Neuronal stem cell (in vitro differentiated cells): ENCODE data around the gene CYP19A1.

ENCODE experiments used
- DNase-seq: peaks from one replicate; pipeline ENCODE4 v3.0.0-alpha.2; 2013; ENCODE audit warnings: low spot score
- H2AFZ ChIP-seq: one replicate; pipeline ENCODE4 v1.6.1; 2013; ENCODE audit warnings: mild to moderate bottlenecking, low read length, inconsistent platforms
- H2AK5ac ChIP-seq: 2 replicates; pipeline ENCODE4 v1.6.1; 2013; ENCODE audit warnings: low read depth, mild to moderate bottlenecking, inconsistent platforms, low read length, moderate library complexity, mixed read lengths
- H2BK120ac ChIP-seq: 2 replicates; pipeline ENCODE4 v1.6.1; 2013; ENCODE audit warnings: low read depth, mild to moderate bottlenecking, inconsistent platforms, low read length, moderate library complexity, mixed read lengths
- H2BK12ac ChIP-seq: one replicate; pipeline ENCODE4 v1.6.1; 2013; ENCODE audit warnings: low read length, inconsistent platforms
- H2BK15ac ChIP-seq: 2 replicates; pipeline ENCODE4 v1.6.1; 2013; ENCODE audit warnings: mild to moderate bottlenecking, low read length, inconsistent platforms, mixed read lengths
- H2BK5ac ChIP-seq: one replicate; pipeline ENCODE4 v1.6.1; 2013; ENCODE audit warnings: inconsistent platforms, mild to moderate bottlenecking, low read length, moderate library complexity
- H3K14ac ChIP-seq: one replicate; pipeline ENCODE4 v1.6.1; 2013; ENCODE audit warnings: low read length, inconsistent platforms
- H3K18ac ChIP-seq: 2 replicates; pipeline ENCODE4 v1.6.1; 2013; ENCODE audit warnings: low read length, inconsistent platforms
- H3K23ac ChIP-seq: 2 replicates; pipeline ENCODE4 v1.6.1; 2013; ENCODE audit warnings: low read depth, mild to moderate bottlenecking, mixed read lengths, low read length, inconsistent platforms; ENCODE audit not compliant: poor library complexity
- H3K27ac ChIP-seq: replicated peaks from 3 replicates; pipeline ENCODE4 v1.5.1; 2013; ENCODE audit warnings: low read length, inconsistent platforms
- H3K27me3 ChIP-seq, 3 experiments: 2 replicates each; pipeline ENCODE4 v1.6.1; 2013; ENCODE audit warnings: low read length in 3 of 3, mild to moderate bottlenecking in 2 of 3, inconsistent platforms in 1 of 3, low read depth in 1 of 3, mixed read lengths in 1 of 3, moderate library complexity in 1 of 3; ENCODE audit not compliant: control insufficient read depth in 3 of 3, insufficient read depth in 3 of 3
- H3K36me3 ChIP-seq, 2 donors: replicated peaks in 1 of 2; 2 replicates each; pipeline ENCODE4 v1.6.1; 2013; ENCODE audit warnings: low read length in 2 of 2; ENCODE audit not compliant: control insufficient read depth in 2 of 2, insufficient read depth in 2 of 2
- H3K4ac ChIP-seq: 2 replicates; pipeline ENCODE4 v1.6.1; 2013; ENCODE audit warnings: inconsistent platforms, mild to moderate bottlenecking, low read length, moderate library complexity
- H3K4me1 ChIP-seq, 2 donors: 1 replicate in 1 of 2; 2 replicates in 1 of 2; pipeline ENCODE4 v1.6.1; 2013; ENCODE audit warnings: low read length in 2 of 2, low read depth in 1 of 2; ENCODE audit not compliant: control insufficient read depth in 2 of 2, insufficient read depth in 1 of 2
- H3K4me2 ChIP-seq: one replicate; pipeline ENCODE4 v1.6.1; 2013; ENCODE audit warnings: mild to moderate bottlenecking, low read length, inconsistent platforms; ENCODE audit not compliant: insufficient read depth, poor library complexity, severe bottlenecking
- H3K4me3 ChIP-seq, 2 donors: 2 replicates each; pipeline ENCODE4 v1.5.1; 2013; ENCODE audit warnings: low read length in 2 of 2, mild to moderate bottlenecking in 2 of 2, inconsistent platforms in 1 of 2, moderate library complexity in 1 of 2
- H3K79me1 ChIP-seq: one replicate; pipeline ENCODE4 v1.6.1; 2013; ENCODE audit warnings: low read depth, mild to moderate bottlenecking, inconsistent platforms, low read length, moderate library complexity
- H3K9ac ChIP-seq: one replicate; pipeline ENCODE4 v1.6.1; 2013; ENCODE audit warnings: mild to moderate bottlenecking, low read depth, low read length, inconsistent platforms; ENCODE audit not compliant: poor library complexity
- H3K9me3 ChIP-seq, 2 donors: replicated peaks in 1 of 2; 2 replicates each; pipeline versions ENCODE3 to v1.6.1; 2013; ENCODE audit warnings: low read length in 2 of 2, mild to moderate bottlenecking in 2 of 2, inconsistent platforms in 1 of 2, low read depth in 1 of 2, mixed read lengths in 1 of 2, moderate library complexity in 1 of 2; ENCODE audit not compliant: control insufficient read depth in 2 of 2, insufficient read depth in 1 of 2
- H4K8ac ChIP-seq: one replicate; pipeline ENCODE4 v1.6.1; 2013; ENCODE audit warnings: low read depth, mild to moderate bottlenecking, inconsistent platforms, low read length, moderate library complexity
- H4K91ac ChIP-seq: one replicate; pipeline ENCODE4 v1.6.1; 2013; ENCODE audit warnings: low read length, low read depth, mild to moderate bottlenecking, inconsistent platforms; ENCODE audit not compliant: poor library complexity
- WGBS, 2 donors: extraction: QIAGEN DNeasy Blood & Tissue Kit; methylation state at CpG; one replicate each; pipeline ENCODE4 v1.1.7; 2013; ENCODE audit warnings: missing lambda C conversion rate in 2 of 2, mixed read lengths in 1 of 2; ENCODE audit not compliant: insufficient read length in 2 of 2, insufficient replicate concordance in 1 of 2; ENCODE audit errors: extremely low coverage in 2 of 2; 5-methylcytosine and 5-hydroxymethylcytosine counted together

CYP19A1 gene

GRCh38 chr15:51363383-51363782, 25.0 kb upstream of the CYP19A1 start:
- no peak overlapping the region for H3K4me3 ChIP-seq
- H3K36me3 ChIP-seq, result no peaks in the 10 kb centered on the region
- H3K18ac ChIP-seq, result no peak overlapping the region
- no peak overlapping the region for H3K4me2 ChIP-seq
- no peak for DNase-seq
- H3K14ac ChIP-seq, result no peak overlapping the region
- H3K9me3 ChIP-seq, result no peaks in the 10 kb centered on the region
- no peak overlapping the region for H3K27ac ChIP-seq
- no peak overlapping the region for H4K8ac ChIP-seq
- H3K4me1 ChIP-seq, result peaks cover 0 to 5% of the 10 kb centered on the region in 2 donors
- no peak overlapping the region for H3K9ac ChIP-seq
- no peak overlapping the region for H3K4ac ChIP-seq
- H2AFZ ChIP-seq, result no peak overlapping the region
- no CpG with 5 or more reads among the region's 9 CpGs for WGBS, 2 donors
- no peak overlapping the region for H3K23ac ChIP-seq
- no peak overlapping the region for H2BK12ac ChIP-seq
- H2BK15ac ChIP-seq, result no peak overlapping the region
- no peak overlapping the region for H2BK5ac ChIP-seq
- H3K27me3 ChIP-seq, result no peaks in the 10 kb centered on the region
- no peak overlapping the region for H2BK120ac ChIP-seq
- H4K91ac ChIP-seq, result no peak overlapping the region
- H3K79me1 ChIP-seq, result no peaks in the 10 kb centered on the region
- no peak overlapping the region for H2AK5ac ChIP-seq

GRCh38 chr15:51359981-51360380, 21.6 kb upstream of the CYP19A1 start:
- Histone ChIP-seq H3K9ac (no peak overlapping the region), H3K4me2 (no peak overlapping the region), H3K36me3 (no peaks in the 10 kb centered on the region), H2BK120ac (no peak overlapping the region), H4K91ac (no peak overlapping the region), H2AFZ (no peak overlapping the region), H3K18ac (no peak overlapping the region), H2BK15ac (no peak overlapping the region), H3K4me3 (no peak overlapping the region), H2BK5ac (no peak overlapping the region), H3K27me3 (no peaks in the 10 kb centered on the region), H3K79me1 (no peaks in the 10 kb centered on the region), H2AK5ac (no peak overlapping the region), H3K4ac (no peak overlapping the region), H2BK12ac (no peak overlapping the region), H4K8ac (no peak overlapping the region), H3K4me1 (no peaks in the 10 kb centered on the region), H3K27ac (no peak overlapping the region), H3K23ac (no peak overlapping the region), H3K14ac (no peak overlapping the region), H3K9me3 (no peaks in the 10 kb centered on the region)
- no peak for DNase-seq
- WGBS, 2 donors, result no CpG with 5 or more reads among the region's 7 CpGs

DNA sequence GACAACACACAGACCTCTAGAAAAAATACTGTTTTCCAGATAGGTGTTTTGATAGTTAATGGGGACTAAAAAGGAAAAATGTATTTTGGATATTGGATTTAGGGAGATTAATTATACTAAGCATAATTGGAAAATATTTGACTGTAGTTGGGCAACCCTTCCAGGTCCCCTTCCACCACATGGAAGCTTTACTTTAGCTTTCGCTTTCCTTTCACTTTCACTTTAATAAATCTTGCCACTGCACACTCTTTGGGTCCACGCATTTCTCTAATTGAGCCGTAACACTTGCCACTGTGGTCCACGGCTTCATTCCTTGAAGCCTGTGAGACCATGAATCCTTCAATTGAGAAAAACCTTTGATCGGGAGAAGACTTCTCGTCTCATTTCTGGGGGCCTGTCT, 18.6 kb upstream of the CYP19A1 start:
- Histone ChIP-seq H2AFZ (no peak overlapping the region), H3K9ac (no peak overlapping the region), H3K14ac (no peak overlapping the region), H3K36me3 (no peaks in the 10 kb centered on the region), H3K27me3 (no peaks in the 10 kb centered on the region), H3K27ac (no peak overlapping the region), H3K9me3 (no peaks in the 10 kb centered on the region), H2BK15ac (no peak overlapping the region), H3K18ac (no peak overlapping the region), H2BK12ac (no peak overlapping the region), H4K91ac (no peak overlapping the region), H3K4ac (no peak overlapping the region), H4K8ac (no peak overlapping the region), H2AK5ac (no peak overlapping the region), H3K4me2 (no peak overlapping the region), H3K23ac (no peak overlapping the region), H2BK5ac (no peak overlapping the region), H3K4me1 (no peaks in the 10 kb centered on the region), H2BK120ac (no peak overlapping the region), H3K4me3 (no peak overlapping the region), H3K79me1 (no peaks in the 10 kb centered on the region)
- DNase-seq, result no peak
- WGBS, 2 donors, result no CpG with 5 or more reads among the region's 6 CpGs

- H3K14ac ChIP-seq, result no peak overlapping the region
- no peak overlapping the region for H3K9ac ChIP-seq
- no peak overlapping the region for H3K27ac ChIP-seq
- H2BK5ac ChIP-seq, result no peak overlapping the region
- no peaks in the 10 kb centered on the region for H3K27me3 ChIP-seq
- H4K91ac ChIP-seq, result no peak overlapping the region
- H3K4me2 ChIP-seq, result no peak overlapping the region
- H2AK5ac ChIP-seq, result no peak overlapping the region
- no peak overlapping the region for H2BK12ac ChIP-seq
- H4K8ac ChIP-seq, result no peak overlapping the region
- no peak overlapping the region for H2BK15ac ChIP-seq
- WGBS, 2 donors, result no CpG with 5 or more reads among the region's 5 CpGs
- no peak overlapping the region for H3K23ac ChIP-seq
- H2BK120ac ChIP-seq, result no peak overlapping the region
- no peak overlapping the region for H3K4ac ChIP-seq
- H3K79me1 ChIP-seq, result no peaks in the 10 kb centered on the region
- H3K4me3 ChIP-seq, result no peak overlapping the region
- no peak for DNase-seq
- H2AFZ ChIP-seq, result no peak overlapping the region
- H3K36me3 ChIP-seq, result no peaks in the 10 kb centered on the region
- H3K4me1 ChIP-seq, result no peaks in the 10 kb centered on the region
- no peak overlapping the region for H3K18ac ChIP-seq
- H3K9me3 ChIP-seq, result no peaks in the 10 kb centered on the region
These were observed 17.8 kb upstream of the CYP19A1 start for GRCh38 chr15:51356147-51356546.
